HFFc6 (cell line): ENCODE results near the gene CHID1. TPM values are rescaled to one million over a fixed set of nuclear protein-coding genes. Genes with fewer than 3 reads are reported as not detected.

ENCODE experiments used
- DNase-seq: peaks from one replicate; pipeline ENCODE4 v3.0.0-alpha.2; 2018
- H3K27ac Mint-ChIP-seq: 2 replicates; pipeline ENCODE4 v1.8.0; 2020; ENCODE audit warnings: mild to moderate bottlenecking, mixed read lengths
- H3K27me3 Mint-ChIP-seq: 2 replicates; pipeline ENCODE4 v1.8.0; 2021; ENCODE audit warnings: mild to moderate bottlenecking, moderate library complexity, mixed read lengths; ENCODE audit not compliant: insufficient read depth
- H3K36me3 Mint-ChIP-seq: 2 replicates; pipeline ENCODE4 v1.8.0; 2021; ENCODE audit warnings: low read depth, mixed read lengths
- H3K4me1 Mint-ChIP-seq: 2 replicates; pipeline ENCODE4 v1.8.0; 2020; ENCODE audit warnings: low read depth, mixed read lengths
- H3K4me3 Mint-ChIP-seq: 2 replicates; pipeline ENCODE4 v1.8.0; 2020; ENCODE audit warnings: mild to moderate bottlenecking, moderate library complexity, mixed read lengths
- H3K9me3 Mint-ChIP-seq: 2 replicates; pipeline ENCODE4 v1.8.0; 2020; ENCODE audit warnings: mild to moderate bottlenecking, mixed read lengths
- total RNA-seq, 6 experiments: library from RNA; stranded (reverse); fragmentation: NEBNext Ultra II Directional; extraction: Animal tissue kit (Norgen Biotek cat#: 25700); gene quantifications; 2 replicates in 1 of 6; 3 replicates in 5 of 6; pipeline ENCODE4 v1.2.3, GENCODE V29; 2021
- TF ChIP-seq, protein P1 (sequence below): fragments of 200-600 bp; sonication (generic); IDR thresholded peaks from 2 replicates; pipeline ENCODE4 v1.5.0; 2021; ENCODE audit warnings: antibody characterized with exemption, mild to moderate bottlenecking

The CHID1 gene
- total RNA-seq, 6 experiments from 2014 or later, result 116 to 145 (median 133) TPM

DNA sequence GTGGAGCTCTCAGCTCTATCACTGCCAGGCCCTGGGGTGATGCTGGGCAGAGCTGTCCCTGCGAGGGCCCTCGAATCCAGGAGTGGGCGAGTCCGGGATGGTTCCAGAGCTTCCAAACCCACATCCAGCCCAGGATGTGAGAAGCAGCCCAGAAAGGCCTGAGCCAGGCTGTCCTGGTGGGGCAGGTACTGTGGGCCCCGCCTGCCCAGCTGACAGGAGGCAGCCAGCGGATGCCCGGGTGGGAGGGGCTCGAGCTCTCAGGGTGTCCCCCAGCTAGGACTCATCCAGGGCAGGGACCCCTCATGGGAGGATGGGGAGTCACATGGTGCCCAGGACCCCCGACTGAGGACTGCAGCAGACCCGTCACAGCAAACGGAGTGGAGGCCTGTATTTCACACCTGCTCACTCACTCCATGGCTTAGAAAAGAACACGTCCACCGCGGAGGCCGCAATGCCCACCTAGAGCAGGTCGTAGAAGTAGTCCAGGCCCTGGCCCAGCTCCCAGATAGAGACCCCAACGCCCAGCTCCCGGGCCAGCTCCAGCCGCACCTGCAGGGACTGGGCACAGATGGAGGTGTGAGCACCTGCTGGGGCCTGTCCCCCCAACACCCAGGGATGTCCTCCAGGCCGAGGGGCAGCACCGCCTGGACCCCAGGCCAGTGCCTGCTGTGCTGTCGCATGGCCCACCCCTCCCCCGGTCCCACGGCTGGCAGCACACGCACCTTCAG lies 41.0 kb downstream of the CHID1 start:
- H3K27me3 Mint-ChIP-seq, result peaks cover 28% of the 10 kb centered on the region
- H3K4me3 Mint-ChIP-seq, result no peak overlapping the region
- H3K27ac Mint-ChIP-seq, result no peak overlapping the region; the same call in 1 of the 2 replicates
- peaks cover 10% of the 10 kb centered on the region for H3K4me1 Mint-ChIP-seq
- H3K36me3 Mint-ChIP-seq, result no peaks in the 10 kb centered on the region; the same call in 1 of the 2 replicates
- no peaks in the 10 kb centered on the region for H3K9me3 Mint-ChIP-seq
- DNase-seq, result no peak
- TF ChIP-seq, protein P1, sequence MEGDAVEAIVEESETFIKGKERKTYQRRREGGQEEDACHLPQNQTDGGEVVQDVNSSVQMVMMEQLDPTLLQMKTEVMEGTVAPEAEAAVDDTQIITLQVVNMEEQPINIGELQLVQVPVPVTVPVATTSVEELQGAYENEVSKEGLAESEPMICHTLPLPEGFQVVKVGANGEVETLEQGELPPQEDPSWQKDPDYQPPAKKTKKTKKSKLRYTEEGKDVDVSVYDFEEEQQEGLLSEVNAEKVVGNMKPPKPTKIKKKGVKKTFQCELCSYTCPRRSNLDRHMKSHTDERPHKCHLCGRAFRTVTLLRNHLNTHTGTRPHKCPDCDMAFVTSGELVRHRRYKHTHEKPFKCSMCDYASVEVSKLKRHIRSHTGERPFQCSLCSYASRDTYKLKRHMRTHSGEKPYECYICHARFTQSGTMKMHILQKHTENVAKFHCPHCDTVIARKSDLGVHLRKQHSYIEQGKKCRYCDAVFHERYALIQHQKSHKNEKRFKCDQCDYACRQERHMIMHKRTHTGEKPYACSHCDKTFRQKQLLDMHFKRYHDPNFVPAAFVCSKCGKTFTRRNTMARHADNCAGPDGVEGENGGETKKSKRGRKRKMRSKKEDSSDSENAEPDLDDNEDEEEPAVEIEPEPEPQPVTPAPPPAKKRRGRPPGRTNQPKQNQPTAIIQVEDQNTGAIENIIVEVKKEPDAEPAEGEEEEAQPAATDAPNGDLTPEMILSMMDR, result no peak

DNA sequence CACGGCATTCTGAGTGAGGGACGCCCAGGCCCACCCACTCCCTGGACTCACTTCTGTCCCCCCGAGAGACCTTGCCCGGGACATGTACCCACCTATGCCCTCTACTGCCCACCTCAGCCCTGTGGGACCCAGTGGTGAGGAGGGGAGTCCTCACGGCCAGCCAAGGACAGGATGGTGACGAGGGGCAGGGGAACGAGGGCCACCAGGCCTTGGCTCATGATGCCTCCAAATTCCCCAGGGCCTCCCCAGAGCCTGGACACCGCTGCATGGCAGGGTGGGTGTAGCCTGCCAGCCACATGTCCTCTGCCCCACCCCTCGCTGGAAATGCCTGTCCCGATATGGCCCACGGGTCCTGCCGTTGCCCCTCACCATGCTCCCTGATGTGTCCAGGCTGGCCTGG lies 41.8 kb downstream of the CHID1 start:
- TF ChIP-seq, protein P1, result no peak
- Mint-ChIP-seq H3K4me3 (no peak overlapping the region), H3K27me3 (peaks cover 27% of the 10 kb centered on the region), H3K9me3 (no peaks in the 10 kb centered on the region), H3K4me1 (peaks cover 10% of the 10 kb centered on the region), H3K27ac (peak overlapping the region; percentile 30; the same call in 1 of the 2 replicates), H3K36me3 (no peaks in the 10 kb centered on the region; the same call in 1 of the 2 replicates)
- DNase-seq, result no peak

DNA sequence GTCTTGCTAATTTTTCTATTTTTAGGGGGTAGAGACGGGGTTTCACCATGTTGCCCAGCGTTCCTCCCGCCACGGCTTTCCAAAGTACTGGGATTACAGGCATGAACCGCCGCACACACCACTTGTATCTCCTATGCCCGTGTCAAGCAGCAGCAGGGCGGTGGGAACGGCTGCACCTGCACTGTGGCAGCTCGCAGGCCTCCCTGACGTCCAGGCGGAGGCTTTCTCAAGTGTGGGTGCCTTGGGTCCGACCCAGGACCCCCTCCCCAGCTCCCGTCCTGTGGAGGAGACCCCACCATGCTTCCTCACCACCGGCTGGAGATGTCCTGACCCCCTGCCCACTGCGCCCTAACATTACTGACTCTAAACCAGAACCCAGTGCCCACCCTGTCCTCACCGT lies 42.2 kb downstream of the CHID1 start:
- Mint-ChIP-seq H3K27me3 (peaks cover 26% of the 10 kb centered on the region), H3K4me1 (peaks cover 10% of the 10 kb centered on the region), H3K27ac (peak overlapping the region; percentile 30; the same call in 1 of the 2 replicates), H3K4me3 (no peak overlapping the region), H3K9me3 (no peaks in the 10 kb centered on the region), H3K36me3 (no peaks in the 10 kb centered on the region)
- DNase-seq, result no peak
- TF ChIP-seq, protein P1, result no peak

DNA sequence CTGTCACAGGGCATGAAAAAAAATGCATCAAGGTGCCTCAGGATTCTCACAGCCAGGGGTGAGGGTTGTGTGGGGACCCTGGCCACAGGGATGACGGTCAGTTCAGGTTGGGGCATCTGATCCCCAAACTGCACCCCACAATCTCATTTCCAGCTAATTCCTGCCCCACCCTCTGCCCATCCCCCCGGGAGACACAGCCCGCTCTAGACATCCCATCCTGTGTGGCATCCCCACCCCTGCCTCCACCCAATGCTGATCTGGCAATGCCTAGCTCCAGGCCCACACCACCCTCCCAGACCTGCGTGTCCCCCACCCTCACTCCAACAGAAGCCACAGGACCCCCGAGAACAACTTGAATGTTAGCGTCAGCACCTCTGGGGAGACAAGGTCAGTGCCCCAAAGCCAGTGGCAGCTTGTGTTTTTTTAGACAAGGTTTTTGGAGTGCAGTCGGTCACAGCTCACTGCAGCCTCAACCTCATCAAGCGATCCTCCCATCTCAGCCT lies 42.7 kb downstream of the CHID1 start:
- H3K4me1 Mint-ChIP-seq, result peaks cover 10% of the 10 kb centered on the region
- H3K9me3 Mint-ChIP-seq, result no peaks in the 10 kb centered on the region
- peak overlapping the region; percentile 9; the same call in 1 of the 2 replicates for H3K27ac Mint-ChIP-seq
- TF ChIP-seq, protein P1, result no peak
- no peak for DNase-seq
- no peaks in the 10 kb centered on the region for H3K36me3 Mint-ChIP-seq
- H3K27me3 Mint-ChIP-seq, result peaks cover 26% of the 10 kb centered on the region
- no peak overlapping the region; the same call in 1 of the 2 replicates for H3K4me3 Mint-ChIP-seq

DNA sequence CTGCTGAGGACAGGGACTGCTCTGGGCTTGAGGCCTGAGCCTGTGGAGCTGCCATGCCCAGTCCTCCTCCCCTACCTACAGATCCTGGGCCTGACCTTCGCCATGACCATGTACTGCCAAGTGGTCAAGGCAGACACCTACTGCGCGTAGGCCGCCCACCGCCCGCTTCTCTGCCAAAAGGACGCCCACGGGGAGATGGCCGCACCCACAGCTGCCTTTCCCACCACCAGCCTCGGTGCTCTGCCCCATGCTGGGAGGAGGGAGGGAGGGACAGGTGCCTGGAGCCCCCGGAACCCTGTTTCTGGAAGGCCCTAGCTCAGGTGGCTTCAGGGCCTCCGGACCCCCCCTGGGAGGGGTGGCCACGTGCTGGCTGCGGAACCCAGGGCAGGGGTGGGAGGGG lies 44.1 kb downstream of the CHID1 start:
- Mint-ChIP-seq H3K4me1 (no peaks in the 10 kb centered on the region), H3K36me3 (no peaks in the 10 kb centered on the region), H3K4me3 (no peak overlapping the region), H3K27ac (no peak overlapping the region), H3K9me3 (no peaks in the 10 kb centered on the region), H3K27me3 (peaks cover 24% of the 10 kb centered on the region)
- no peak for DNase-seq
- TF ChIP-seq, protein P1, result no peak
